GM12878 (cell line): ENCODE results near the gene CACNA2D3. TPM values are rescaled to one million over a fixed set of nuclear protein-coding genes. Genes with fewer than 3 reads are reported as not detected.

Experiments used
- IRF4 ChIP-seq: IDR thresholded peaks from 2 replicates; pipeline ENCODE4 v1.6.1; 2011; ENCODE audit warnings: low read depth, low read length
- PML ChIP-seq: IDR thresholded peaks from 2 replicates; pipeline ENCODE4 v1.6.1; 2012; ENCODE audit warnings: low read length, inconsistent platforms
- RCOR1 ChIP-seq: conservative IDR thresholded peaks from 2 replicates; pipeline ENCODE4 v1.6.1; 2012; ENCODE audit warnings: low read depth, low read length, improper control_type of control experiment
- SMARCA5 ChIP-seq: fragments of 450-650 bp; IDR thresholded peaks from 2 replicates; pipeline ENCODE4 v1.6.1; 2017; ENCODE audit warnings: mild to moderate bottlenecking
- STAT1 ChIP-seq: fragments of 450-650 bp; conservative IDR thresholded peaks from 2 replicates; pipeline ENCODE4 v1.6.1; 2014; ENCODE audit warnings: antibody characterized with exemption, mild to moderate bottlenecking
- SUZ12 ChIP-seq: fragments of 200-600 bp; sonication (generic); IDR thresholded peaks from one replicate; pipeline ENCODE4 v1.6.1; 2018; ENCODE audit warnings: antibody characterized with exemption, mild to moderate bottlenecking; ENCODE audit not compliant: unreplicated experiment
- TCF3 ChIP-seq: IDR thresholded peaks from 2 replicates; pipeline ENCODE4 v1.6.1; 2012; ENCODE audit warnings: low read depth, mild to moderate bottlenecking, low read length, borderline replicate concordance; ENCODE audit not compliant: insufficient read depth
- ZZZ3 ChIP-seq: IDR thresholded peaks from 2 replicates; pipeline ENCODE4 v1.6.1; 2011; ENCODE audit warnings: low read depth; ENCODE audit not compliant: control insufficient read depth, insufficient read length
- polyA plus RNA-seq, 11 experiments: library from polyadenylated mRNA; depleted of rRNA in 4 of 11; unstranded in 6 of 11; stranded (reverse) in 5 of 11; fragments of >200 nt; fragmentation: Nextera tagmentation in 4 of 11; fragmentation: Illumina TruSeq in 1 of 11; extraction: Ambion mirVana in 4 of 11; extraction: Trizol in 1 of 11; gene quantifications; 1 replicate in 1 of 11; 2 replicates in 10 of 11; pipeline versions ENCODE4 v1.2.1 to v1.2.3, GENCODE V29; 2011 to 2016; ENCODE audit warnings: inconsistent platforms in 2 of 11, missing spikeins in 2 of 11, low read depth in 1 of 11
- total RNA-seq, 4 experiments: library from RNA; depleted of rRNA in 3 of 4; stranded (reverse); fragments of >200 nt in 3 of 4; fragmentation: Illumina TruSeq in 1 of 4; extraction: Trizol in 1 of 4; gene quantifications; 2 replicates each; pipeline versions ENCODE4 v1.2.1 to v1.2.3, GENCODE V29; 2013 to 2021
- TF ChIP-seq, protein P1 (sequence below): fragments of 450-650 bp; IDR thresholded peaks from 2 replicates; pipeline ENCODE4 v1.6.1; 2017; ENCODE audit warnings: mild to moderate bottlenecking, moderate library complexity
- TF ChIP-seq, protein P2 (sequence below): fragments of 450-650 bp; IDR thresholded peaks from 2 replicates; pipeline ENCODE4 v1.6.1; 2016; ENCODE audit warnings: mild to moderate bottlenecking

The CACNA2D3 gene
- total and polyA plus RNA-seq, 10 of the 15 experiments (the other 5 are each of a cell fraction or from before 2014, with no cell fraction given), result not detected

DNA sequence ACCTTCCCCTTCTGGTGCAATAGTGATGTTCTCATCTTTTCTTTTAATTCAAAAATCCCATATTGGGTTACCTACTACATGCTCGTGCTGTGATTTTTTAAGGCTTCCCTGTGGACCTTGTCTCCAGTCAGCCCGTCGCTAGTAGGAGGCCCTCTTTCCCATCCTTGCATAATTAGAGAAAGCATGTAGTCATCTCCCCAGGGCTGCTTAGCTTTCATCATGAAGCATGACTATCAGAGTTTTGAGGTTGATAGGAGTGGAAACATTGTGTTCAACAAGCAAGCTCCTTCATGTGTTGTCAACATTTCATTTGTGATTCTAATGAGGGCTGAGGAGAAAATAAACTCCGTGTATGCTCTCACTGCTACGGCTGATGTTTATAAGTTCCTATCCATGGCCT, 814.2 kb downstream of the CACNA2D3 start (continued):
- TF ChIP-seq, protein P1, sequence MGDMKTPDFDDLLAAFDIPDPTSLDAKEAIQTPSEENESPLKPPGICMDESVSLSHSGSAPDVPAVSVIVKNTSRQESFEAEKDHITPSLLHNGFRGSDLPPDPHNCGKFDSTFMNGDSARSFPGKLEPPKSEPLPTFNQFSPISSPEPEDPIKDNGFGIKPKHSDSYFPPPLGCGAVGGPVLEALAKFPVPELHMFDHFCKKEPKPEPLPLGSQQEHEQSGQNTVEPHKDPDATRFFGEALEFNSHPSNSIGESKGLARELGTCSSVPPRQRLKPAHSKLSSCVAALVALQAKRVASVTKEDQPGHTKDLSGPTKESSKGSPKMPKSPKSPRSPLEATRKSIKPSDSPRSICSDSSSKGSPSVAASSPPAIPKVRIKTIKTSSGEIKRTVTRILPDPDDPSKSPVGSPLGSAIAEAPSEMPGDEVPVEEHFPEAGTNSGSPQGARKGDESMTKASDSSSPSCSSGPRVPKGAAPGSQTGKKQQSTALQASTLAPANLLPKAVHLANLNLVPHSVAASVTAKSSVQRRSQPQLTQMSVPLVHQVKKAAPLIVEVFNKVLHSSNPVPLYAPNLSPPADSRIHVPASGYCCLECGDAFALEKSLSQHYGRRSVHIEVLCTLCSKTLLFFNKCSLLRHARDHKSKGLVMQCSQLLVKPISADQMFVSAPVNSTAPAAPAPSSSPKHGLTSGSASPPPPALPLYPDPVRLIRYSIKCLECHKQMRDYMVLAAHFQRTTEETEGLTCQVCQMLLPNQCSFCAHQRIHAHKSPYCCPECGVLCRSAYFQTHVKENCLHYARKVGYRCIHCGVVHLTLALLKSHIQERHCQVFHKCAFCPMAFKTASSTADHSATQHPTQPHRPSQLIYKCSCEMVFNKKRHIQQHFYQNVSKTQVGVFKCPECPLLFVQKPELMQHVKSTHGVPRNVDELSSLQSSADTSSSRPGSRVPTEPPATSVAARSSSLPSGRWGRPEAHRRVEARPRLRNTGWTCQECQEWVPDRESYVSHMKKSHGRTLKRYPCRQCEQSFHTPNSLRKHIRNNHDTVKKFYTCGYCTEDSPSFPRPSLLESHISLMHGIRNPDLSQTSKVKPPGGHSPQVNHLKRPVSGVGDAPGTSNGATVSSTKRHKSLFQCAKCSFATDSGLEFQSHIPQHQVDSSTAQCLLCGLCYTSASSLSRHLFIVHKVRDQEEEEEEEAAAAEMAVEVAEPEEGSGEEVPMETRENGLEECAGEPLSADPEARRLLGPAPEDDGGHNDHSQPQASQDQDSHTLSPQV, result no peak
- no peak for TF ChIP-seq RCOR1
- no peak for TF ChIP-seq STAT1
- TF ChIP-seq PML, result no peak
- no peak for TF ChIP-seq SUZ12
- no peak for TF ChIP-seq SMARCA5
- TF ChIP-seq, protein P2, sequence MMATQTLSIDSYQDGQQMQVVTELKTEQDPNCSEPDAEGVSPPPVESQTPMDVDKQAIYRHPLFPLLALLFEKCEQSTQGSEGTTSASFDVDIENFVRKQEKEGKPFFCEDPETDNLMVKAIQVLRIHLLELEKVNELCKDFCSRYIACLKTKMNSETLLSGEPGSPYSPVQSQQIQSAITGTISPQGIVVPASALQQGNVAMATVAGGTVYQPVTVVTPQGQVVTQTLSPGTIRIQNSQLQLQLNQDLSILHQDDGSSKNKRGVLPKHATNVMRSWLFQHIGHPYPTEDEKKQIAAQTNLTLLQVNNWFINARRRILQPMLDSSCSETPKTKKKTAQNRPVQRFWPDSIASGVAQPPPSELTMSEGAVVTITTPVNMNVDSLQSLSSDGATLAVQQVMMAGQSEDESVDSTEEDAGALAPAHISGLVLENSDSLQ, result no peak
- no peak for TF ChIP-seq TCF3
- no peak for TF ChIP-seq IRF4
- no peak for TF ChIP-seq ZZZ3
